HG03439 (cell line): Measurements from ENCODE around the gene SMAD7.

ENCODE experiments used
- ATAC-seq: cut with Tn5 transposase; IDR thresholded peaks from one replicate; pipeline ENCODE4 v1.9.1; 2021; ENCODE audit warnings: mild to moderate bottlenecking, moderate library complexity; ENCODE audit not compliant: unreplicated experiment

Gene SMAD7

GRCh38 chr18:48947560-48947959 is 3.2 kb downstream of the SMAD7 start:
- ATAC-seq, result no peak

GRCh38 chr18:48947092-48947491 is 3.7 kb downstream of the SMAD7 start:
- ATAC-seq, result no peak

- ATAC-seq, result no peak
Measured at GRCh38 chr18:48946329-48946835, 4.4 kb downstream of the SMAD7 start.

DNA sequence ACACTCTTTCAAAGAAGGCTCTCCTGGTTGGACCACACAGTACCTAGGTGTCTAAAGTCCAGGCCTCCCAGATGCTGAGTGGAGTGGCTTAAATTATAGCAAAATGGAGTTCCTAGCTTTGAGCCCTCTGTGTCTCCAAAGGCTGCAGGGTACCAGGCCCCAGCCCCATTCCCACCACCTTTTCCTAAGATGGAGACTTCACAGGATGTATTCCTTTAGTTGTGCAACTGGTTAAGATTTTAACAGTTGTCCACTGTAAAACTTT is 4.9 kb downstream of the SMAD7 start:
- no peak for ATAC-seq

DNA sequence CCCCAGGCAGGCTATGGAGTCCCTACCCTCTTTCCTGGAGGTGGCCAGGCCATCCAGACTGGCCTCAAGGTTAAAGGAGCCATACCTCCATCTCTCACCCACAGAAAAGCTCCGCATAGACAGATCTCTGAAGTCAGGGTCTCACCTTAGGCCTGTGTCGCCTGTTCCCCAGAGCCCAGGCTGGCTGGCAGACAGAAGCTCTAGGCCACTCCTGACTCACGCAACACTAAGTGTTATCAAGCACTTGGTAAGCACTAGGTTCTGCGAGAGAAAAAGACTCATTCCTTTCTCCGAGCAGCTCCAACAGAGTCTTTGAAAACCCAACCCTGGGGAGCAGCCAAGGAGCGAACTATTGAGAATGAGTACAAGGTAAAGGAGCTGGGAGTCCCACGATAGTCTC is 6.1 kb downstream of the SMAD7 start:
- no peak for ATAC-seq

- ATAC-seq, result no peak
Measured at GRCh38 chr18:48943736-48944527, 6.8 kb downstream of the SMAD7 start.

GRCh38 chr18:48943333-48943732 is 7.4 kb downstream of the SMAD7 start:
- no peak for ATAC-seq

DNA sequence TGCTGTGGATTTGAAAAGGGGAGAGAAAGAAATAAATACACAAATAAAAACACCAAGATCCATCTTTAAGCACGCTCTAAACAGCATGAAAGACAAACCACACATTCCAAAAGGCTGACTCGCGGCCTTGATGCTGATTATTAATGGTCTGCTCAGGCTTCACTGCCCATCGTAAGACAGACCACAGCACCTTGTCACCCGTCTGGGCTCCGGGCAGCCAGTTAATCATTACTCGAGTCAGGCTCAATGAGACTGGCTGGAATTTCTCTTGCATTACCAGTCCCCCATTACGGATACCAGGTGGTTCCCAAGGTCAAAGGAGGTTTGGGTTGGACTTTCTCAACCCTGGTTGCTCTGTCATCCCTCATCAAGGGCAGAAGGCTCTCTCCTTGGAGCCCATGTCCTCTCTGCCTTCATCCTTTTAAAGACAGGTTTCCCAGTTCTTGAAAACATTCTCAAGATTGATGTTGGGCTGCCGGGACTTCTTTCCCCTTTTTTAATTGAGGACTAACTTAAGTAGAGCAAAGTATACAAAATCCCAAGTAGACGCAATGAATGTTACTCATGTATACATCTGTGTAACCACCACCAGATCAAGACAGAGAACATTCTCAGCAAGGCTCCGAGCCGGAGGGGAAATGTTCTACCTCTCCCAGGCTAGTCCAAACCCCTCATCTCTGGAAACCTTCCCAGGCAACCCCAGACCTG is 8.1 kb downstream of the SMAD7 start:
- no peak for ATAC-seq

DNA sequence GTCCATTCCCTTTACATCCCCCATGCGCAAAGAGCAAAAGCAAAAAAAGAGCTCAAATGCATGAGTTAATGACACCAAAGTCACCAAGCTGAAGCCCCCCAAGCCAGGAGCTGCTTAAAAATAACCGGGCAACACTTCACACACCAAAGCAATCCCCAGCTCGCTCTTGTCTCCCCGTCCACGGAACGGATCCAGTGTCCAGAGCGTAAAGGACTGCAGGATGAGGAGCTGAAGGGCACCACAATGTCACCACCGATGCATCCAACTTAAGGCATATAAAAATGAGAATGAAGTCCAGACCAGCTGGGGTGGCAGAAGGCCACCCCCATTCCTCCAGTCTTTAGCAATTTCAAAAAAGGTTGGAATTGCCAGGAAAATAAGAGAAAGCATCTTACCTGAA is 8.7 kb downstream of the SMAD7 start:
- ATAC-seq, result no peak

DNA sequence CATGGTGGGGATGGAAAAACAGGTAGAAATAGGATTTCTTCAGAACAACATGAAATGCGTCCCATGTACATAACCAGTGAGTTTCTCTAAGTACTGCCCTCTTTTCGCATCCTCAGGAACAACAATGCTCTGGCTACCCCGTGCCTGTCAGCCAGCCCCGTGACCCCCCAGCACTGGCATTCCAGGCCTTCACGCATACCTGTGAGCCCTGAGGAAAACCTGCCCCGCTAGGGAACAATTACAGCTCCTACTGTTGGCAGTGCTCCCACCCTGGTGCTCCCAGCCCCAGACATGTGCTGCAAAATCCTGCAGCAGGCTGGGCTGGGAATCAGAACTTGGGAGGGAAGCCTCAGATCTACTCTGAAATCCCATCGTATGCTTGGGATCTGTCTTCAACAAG is 9.1 kb downstream of the SMAD7 start:
- no peak for ATAC-seq

DNA sequence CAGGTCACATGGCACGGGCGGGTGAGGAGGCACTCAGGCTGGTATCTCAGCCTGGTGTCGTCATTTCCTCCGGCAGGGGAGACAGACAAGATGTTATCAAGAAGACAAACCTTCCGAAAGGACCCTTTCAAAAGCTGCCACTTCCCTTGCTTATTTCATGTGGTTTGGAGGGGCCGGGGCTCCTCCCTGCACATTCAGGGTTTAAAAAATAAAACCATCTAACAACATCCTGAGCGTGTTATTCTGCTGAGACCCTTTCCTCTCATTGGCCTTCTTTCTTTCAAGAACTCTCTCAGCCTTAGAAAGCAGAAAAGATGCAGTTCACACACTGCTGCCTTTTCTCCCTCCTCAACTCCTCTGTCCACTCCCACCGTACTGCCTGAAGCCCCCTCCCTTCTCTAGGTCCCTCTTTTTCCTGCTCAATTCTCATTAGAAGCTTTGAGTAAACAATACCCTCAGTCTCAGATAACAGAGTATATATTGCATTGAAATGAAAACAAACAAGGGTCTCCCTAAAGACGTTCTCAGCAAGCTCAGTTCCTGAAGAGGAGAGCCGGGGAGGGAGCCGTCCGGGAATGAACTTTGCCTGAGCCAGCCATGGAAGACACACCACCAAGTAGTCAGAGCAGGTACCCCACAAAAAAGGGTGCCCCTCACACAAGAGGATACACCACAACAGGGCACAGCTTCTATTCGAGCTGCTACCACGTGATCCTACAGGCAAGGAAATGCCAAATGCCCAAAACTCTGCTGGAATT is 9.7 kb downstream of the SMAD7 start:
- ATAC-seq, result no peak

GRCh38 chr18:48939205-48940097 is 11.3 kb downstream of the SMAD7 start:
- ATAC-seq, result no peak

- ATAC-seq, result no peak
Measured at GRCh38 chr18:48938827-48939204, 11.9 kb downstream of the SMAD7 start.

DNA sequence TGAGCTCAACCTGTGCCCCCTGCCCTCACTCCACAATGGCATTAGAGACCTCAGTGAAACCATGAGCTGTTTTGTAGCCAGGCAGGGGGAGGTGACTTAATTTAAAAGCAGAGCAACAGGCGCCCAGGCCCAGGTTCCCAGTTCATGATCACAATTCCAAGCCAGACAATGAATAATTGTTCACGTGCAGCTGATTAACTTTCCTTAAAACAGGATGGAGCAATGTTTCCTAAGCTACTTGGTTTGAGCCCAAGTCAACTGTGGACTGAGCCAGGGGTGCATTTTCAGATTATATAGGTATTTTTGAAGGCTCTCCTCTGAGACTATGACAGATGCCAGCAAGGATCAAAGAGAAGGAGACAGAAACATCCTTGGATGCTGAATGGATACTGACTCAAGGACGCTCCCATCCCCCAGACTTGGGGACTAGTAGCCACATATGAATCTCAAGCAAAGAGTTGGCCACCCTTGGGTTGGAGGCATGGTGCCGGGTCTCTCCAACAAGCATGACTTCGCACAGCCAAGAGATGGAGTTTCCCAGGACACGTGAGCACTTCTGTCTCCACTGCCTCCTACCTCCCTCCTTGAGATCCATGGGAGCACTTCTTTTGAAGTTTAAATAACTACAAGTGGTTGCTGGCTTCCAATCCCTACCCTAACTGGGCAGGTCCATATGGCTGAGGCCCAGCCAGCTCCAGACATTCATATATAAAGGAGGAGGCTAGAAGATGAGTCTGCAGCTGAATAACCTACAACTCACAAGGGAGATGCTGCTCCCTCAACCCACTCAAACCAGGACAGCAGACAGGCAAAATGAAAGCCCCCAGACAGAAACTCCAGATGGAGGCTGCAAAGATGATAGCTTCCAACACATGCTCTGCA is 12.7 kb downstream of the SMAD7 start:
- no peak for ATAC-seq

GRCh38 chr18:48935433-48935774 is 15.4 kb downstream of the SMAD7 start:
- ATAC-seq, result no peak

- peak; percentile 55 for ATAC-seq
Measured at GRCh38 chr18:48934723-48935432, 15.9 kb downstream of the SMAD7 start.

DNA sequence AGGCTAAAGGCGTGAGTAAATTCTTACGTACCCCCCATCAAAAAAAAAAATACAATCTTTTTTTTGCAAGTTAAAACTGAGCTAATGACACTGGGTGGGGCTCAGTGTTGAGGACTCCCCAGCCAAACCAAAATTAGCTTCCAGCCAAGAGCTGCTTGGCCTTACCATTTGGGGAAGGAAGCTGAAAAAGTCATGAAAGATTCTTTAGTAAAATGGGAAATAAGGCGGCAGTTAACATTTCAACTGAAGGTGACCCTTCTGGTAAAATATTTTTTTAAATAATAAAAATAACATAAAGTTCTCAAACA is 16.4 kb downstream of the SMAD7 start:
- ATAC-seq, result no peak

DNA sequence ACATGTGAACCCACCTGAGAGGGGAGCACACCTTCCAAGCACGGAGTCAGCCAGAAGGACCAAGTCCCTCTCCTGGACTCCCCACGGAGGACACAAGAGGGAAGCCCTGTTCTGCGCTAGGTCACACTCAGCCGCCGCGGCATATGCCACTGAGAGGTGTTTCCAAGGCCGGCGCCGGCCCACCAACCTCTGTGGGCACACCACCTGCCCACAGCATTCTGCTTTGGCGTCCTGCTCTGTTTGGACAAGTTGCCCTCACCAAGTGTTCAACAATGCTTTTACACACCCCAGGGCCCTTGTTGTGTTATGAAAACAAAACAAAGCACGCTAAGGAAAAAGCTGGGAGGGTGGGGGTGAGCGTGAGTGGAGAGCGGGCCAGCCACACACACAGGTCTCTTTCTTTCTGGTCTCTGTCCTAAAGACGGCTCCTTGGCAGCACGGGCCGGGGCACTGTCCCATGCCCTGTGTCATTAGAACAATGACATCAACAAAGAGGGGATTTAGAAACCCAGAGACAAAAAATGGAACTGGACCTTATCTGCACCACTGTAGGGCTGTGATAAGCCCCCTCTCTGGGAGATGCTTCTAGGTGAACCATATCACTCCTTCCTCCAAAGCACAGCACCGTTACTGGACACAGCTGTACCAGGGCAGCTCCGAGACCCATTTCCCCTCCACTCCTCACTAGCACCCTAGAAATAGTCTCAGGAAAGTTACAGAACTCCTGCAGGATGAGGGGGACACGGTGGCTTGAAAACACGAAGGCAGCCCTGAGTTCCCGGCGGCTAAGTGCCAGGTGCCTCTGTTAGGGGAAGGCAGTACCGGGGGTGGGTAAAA is 17.0 kb downstream of the SMAD7 start:
- no peak for ATAC-seq
